BLaER1 (cell line): Measurements from ENCODE around the gene ROPN1L.

Experiments used
- H3K27ac ChIP-seq: shearing (Covaris generic); formaldehyde crosslinking; 2 replicates; pipeline ENCODE4 v1.8.1; 2022
- H3K27me3 ChIP-seq: shearing (Covaris generic); formaldehyde crosslinking; 2 replicates; pipeline ENCODE4 v1.8.1; 2022
- H3K36me3 ChIP-seq: shearing (Covaris generic); formaldehyde crosslinking; 2 replicates; pipeline ENCODE4 v1.8.1; 2022
- H3K4me1 ChIP-seq: shearing (Covaris generic); formaldehyde crosslinking; 2 replicates; pipeline ENCODE4 v1.8.1; 2022
- H3K4me2 ChIP-seq: shearing (Covaris generic); formaldehyde crosslinking; 2 replicates; pipeline ENCODE4 v1.8.1; 2022
- H3K4me3 ChIP-seq: shearing (Covaris generic); formaldehyde crosslinking; 2 replicates; pipeline ENCODE4 v1.8.1; 2022
- H3K9ac ChIP-seq: shearing (Covaris generic); formaldehyde crosslinking; 2 replicates; pipeline ENCODE4 v1.8.1; 2022
- H3K9me3 ChIP-seq: shearing (Covaris generic); formaldehyde crosslinking; 2 replicates; pipeline ENCODE4 v1.8.1; 2022
- H4K20me1 ChIP-seq: shearing (Covaris generic); formaldehyde crosslinking; 2 replicates; pipeline ENCODE4 v1.8.1; 2022
- Cebpa-rat ChIP-seq: shearing (Covaris generic); IDR thresholded peaks from 2 replicates; pipeline ENCODE4 v1.8.1; 2022

Gene ROPN1L

DNA sequence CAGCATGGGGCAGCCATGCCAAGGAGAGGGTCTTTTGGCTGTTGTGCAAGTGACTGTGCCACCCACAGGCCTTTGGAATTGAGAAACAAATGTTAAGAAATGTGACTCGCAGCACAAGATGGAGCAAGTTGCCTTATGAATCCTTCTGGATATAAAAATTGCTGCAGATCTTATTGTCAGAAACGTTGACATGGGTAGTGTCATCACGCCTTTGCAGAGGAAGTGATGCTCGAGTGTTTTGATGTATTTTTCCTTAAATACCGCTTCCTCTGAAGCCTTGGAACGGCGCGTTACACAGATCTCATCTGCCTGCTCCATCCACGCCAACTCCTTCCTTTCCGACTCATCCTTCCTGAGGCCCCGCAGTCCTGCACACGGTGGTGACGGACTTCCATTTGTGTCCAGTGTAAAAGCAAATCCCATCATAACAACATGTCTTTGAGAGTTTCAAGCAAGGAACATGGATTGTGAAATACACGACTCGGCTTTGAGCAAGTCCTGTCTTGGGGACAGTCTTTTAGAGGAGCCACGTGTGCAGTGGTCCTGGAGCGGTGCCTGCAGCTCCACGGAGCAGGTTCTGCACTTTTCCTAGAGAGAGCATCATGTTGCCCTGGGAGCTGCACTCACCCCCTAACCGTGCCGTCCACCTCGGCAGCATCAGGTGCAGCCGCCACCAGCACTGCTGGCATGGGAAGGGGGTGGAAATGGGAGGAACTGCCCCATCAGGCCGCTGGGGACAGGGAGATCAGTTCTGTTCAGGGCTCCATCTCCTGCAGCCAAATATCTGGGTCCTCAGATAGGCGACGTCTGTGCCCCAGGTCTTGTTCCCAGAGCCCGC is 15.1 kb downstream of the ROPN1L start:
- Histone ChIP-seq H3K9ac (no peak overlapping the region), H4K20me1 (no peaks in the 10 kb centered on the region), H3K27ac (no peak overlapping the region), H3K4me1 (peaks cover 86% of the 10 kb centered on the region), H3K4me2 (peak overlapping the region; percentile 78), H3K4me3 (no peak overlapping the region), H3K27me3 (no peaks in the 10 kb centered on the region), H3K9me3 (no peaks in the 10 kb centered on the region), H3K36me3 (no peaks in the 10 kb centered on the region)
- TF ChIP-seq Cebpa-rat, result no peak

DNA sequence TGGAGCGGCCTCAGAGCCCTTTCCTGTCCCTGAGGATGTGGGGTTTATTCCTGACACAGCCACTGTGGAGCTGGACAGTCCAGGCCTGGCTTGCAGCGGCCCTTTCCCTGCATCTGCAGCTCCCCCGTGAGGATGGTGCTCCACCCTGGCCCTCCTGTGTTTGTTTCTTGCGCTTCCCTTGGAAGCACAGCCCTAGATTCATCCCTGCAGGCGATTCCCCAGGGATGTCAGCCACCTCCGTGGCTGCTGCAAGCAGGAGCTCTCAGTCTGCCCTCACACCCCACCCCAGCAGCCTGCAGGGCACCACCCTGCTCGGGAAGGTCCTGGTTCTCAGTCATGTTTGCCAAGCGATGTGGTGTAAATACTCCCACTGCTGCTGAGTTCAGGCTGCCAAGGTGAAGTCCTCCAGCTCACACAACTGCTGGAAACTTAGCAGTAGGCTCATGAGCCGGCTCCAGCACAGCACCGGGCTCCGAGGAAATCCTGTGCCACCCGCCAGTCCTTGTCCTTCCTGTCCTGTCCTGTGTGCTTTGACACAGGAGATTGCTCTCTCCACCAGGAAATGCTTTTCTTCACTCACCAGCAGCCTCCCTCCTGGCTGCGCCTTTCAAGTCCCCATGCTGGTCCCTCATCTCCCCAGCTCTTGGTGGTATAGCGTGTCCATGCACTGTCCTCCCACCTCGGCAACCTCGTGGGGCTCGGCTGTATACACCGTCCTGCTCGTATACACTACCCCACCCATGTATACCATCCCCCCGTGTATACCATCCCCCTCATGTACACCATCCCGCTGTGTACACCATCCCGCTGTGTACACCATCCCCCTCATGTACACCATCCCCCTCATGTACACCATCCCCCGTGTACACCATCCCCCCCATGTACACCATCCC is 16.2 kb downstream of the ROPN1L start:
- H3K4me2 ChIP-seq, result peak overlapping the region; percentile 78
- H3K27ac ChIP-seq, result no peak overlapping the region
- H3K4me3 ChIP-seq, result no peak overlapping the region
- H4K20me1 ChIP-seq, result no peaks in the 10 kb centered on the region
- no peak overlapping the region for H3K9ac ChIP-seq
- no peaks in the 10 kb centered on the region for H3K36me3 ChIP-seq
- peaks cover 82% of the 10 kb centered on the region for H3K4me1 ChIP-seq
- TF ChIP-seq Cebpa-rat, result no peak
- no peaks in the 10 kb centered on the region for H3K9me3 ChIP-seq
- H3K27me3 ChIP-seq, result no peaks in the 10 kb centered on the region

DNA sequence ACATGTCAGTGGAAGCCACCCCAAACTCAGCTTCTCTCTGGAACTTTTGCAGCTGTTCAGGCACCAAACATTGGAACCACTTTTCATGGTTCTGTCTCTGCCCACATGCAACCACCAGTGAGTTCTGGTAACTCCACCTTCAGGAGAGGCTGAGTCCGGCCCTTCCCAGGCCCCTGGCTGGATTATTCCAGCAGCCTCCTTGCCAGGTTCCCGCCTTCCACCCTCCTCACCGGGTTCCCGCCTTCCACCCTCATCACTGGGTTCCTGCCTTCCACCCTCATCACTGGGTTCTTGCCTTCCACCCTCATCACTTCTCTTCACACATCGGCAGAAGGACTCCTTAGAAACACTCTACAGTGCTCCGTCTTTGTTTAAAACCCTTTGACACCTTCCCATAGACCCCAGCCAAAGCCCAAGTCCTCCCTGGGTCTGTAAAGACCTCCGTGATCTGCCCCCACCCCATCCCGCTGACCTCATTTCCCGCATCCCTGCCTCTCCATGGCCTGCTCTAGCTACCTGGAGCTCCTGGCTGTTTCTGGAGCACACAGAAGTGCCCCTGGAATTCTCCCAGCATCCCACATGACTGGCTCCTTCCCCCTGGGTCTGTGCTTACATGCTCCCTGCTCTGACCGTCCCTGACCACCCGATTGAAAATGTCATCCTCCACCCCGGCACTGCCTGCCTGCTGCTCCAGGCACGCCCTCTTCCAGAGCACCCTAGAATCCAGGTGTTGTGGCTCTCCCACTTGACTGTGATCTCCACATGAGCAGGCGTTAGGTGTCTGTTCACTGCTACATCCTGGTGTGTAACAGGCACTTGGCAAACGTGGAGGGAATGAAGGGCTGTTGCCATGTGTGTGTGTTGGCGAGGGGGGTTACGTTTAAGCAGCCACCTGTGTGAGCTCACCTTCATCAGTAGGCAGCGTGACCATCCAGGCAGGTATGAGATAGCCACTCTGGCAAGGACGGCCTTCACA is 17.7 kb downstream of the ROPN1L start:
- H3K4me2 ChIP-seq, result peak overlapping the region; percentile 49; the same call in 1 of the 2 replicates
- no peaks in the 10 kb centered on the region for H3K9me3 ChIP-seq
- H3K27ac ChIP-seq, result no peak overlapping the region
- peaks cover 75% of the 10 kb centered on the region for H3K4me1 ChIP-seq
- H3K27me3 ChIP-seq, result no peaks in the 10 kb centered on the region
- no peak overlapping the region for H3K9ac ChIP-seq
- no peaks in the 10 kb centered on the region for H3K36me3 ChIP-seq
- no peak for TF ChIP-seq Cebpa-rat
- H3K4me3 ChIP-seq, result no peak overlapping the region
- no peaks in the 10 kb centered on the region for H4K20me1 ChIP-seq

DNA sequence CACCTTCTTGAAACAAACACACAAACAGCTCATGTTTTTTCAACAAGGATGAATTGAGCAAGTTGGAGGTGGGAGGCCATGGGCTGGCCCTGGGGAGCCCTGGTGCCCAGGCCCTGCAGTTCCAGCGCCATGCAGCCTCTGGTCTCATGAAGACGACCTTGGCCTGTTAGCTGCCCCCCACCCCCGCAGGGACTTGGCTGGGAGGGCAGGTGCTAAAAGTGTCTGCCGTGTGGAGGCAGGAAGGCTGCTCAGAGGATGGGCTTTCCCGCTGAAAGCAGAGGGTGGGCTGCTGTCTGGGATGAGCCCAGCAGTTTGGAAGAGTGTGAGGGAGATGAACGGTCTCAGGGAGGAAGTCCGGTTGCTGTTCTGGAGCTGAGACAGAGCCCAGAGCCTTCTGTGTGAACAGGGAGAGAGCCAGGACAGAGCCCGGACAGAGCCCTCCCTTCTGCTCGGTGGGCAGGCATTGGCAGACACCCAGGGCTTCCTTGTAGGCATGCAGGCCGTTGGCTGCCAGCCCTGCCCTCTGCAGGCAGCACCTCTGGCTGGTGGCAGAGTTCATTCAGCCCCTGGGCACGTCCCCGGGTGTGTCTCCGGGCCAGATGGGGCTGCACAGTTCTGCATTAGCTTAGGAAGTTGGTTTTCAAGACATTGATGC is 18.7 kb downstream of the ROPN1L start:
- H3K9ac ChIP-seq, result no peak overlapping the region
- TF ChIP-seq Cebpa-rat, result no peak
- peak overlapping the region; percentile 49 for H3K4me2 ChIP-seq
- no peak overlapping the region for H3K27ac ChIP-seq
- no peaks in the 10 kb centered on the region for H3K36me3 ChIP-seq
- peaks cover 65% of the 10 kb centered on the region for H3K4me1 ChIP-seq
- H3K27me3 ChIP-seq, result no peaks in the 10 kb centered on the region
- H3K9me3 ChIP-seq, result no peaks in the 10 kb centered on the region
- H4K20me1 ChIP-seq, result no peaks in the 10 kb centered on the region
- H3K4me3 ChIP-seq, result no peak overlapping the region

DNA sequence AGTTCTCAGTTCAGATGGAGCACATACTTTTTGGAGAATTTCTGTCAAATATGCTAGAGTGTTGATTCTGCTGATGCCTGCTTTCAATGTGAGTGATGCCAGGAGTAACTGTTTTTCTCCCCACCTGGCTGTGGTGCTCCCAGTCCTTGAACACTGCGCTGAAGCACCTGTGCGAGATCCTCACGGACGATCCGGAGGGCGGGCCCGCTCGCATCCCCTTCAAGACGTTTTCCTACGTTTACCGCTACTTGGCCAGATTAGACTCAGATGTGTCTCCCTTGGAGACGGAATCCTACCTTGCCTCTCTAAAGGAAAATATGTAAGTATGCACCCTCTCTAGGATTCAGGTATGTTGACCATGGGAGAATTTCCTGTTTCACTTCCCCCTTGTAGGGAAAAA is 19.4 kb downstream of the ROPN1L start:
- Histone ChIP-seq H3K36me3 (no peaks in the 10 kb centered on the region), H3K4me1 (peaks cover 58% of the 10 kb centered on the region), H3K9me3 (no peaks in the 10 kb centered on the region), H3K4me2 (peak overlapping the region; percentile 49), H3K4me3 (no peak overlapping the region), H3K9ac (no peak overlapping the region), H3K27ac (no peak overlapping the region), H3K27me3 (no peaks in the 10 kb centered on the region), H4K20me1 (no peaks in the 10 kb centered on the region)
- no peak for TF ChIP-seq Cebpa-rat

DNA sequence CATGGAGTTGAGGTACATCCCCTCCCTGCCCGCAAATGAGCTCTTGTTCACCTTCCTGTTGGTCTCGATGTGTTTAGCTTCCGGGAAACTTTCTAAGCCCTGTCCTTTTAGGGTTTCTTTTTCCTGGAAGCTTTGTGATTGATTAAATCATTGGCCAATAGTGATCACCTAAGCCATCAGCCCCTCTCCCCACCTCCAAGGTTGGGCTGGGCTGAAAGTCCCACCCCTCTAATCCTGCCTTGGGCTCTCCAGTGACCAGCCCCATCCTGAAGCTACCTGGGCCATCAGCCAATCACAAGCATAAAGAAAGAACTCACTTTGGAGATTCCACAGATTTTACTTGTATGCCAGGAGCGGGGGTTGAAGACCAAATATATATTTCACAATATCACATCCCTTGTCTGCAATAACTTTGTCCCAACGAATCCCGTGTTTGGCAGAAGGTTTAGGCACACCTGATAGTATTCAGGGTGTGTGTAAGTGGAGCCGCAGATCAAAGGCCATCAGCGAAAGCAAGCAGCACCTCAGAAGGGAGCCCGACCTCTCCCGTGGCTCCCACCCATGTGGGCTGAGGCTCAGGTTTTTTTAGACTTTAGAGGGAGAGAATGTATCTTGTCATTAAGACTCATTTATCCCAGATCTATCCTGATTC is 20.4 kb downstream of the ROPN1L start:
- TF ChIP-seq Cebpa-rat, result peak; percentile 9; the same call in 1 of the 2 replicates
- Histone ChIP-seq H3K4me2 (peak overlapping the region; percentile 49), H3K9ac (no peak overlapping the region), H3K36me3 (no peaks in the 10 kb centered on the region), H3K27me3 (no peaks in the 10 kb centered on the region), H3K9me3 (no peaks in the 10 kb centered on the region), H3K27ac (peak overlapping the region; percentile 19; the same call in 1 of the 2 replicates), H3K4me1 (peaks cover 50% of the 10 kb centered on the region), H3K4me3 (no peak overlapping the region), H4K20me1 (no peaks in the 10 kb centered on the region)

DNA sequence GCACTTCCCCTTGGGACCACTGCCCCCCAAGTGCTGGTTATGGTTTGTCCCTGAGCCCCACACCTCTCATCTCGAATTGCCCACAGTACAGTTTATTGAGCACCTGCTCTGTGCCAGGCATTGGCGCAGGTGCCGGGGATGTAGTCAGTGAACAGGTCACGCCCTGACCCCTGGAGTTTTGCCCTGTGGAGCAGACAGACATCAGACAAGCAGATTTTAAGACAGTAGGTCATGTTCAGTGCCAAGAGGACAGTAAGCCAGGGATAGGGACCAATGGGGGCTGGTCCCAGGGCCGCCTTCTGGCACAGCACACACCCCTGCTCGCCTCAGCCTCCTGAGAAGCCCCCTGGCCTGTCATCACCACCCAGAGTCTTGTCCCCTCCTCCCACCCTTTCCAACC is 21.9 kb downstream of the ROPN1L start:
- TF ChIP-seq Cebpa-rat, result no peak
- Histone ChIP-seq H4K20me1 (no peaks in the 10 kb centered on the region), H3K4me2 (no peak overlapping the region; the same call in 1 of the 2 replicates), H3K4me3 (no peak overlapping the region), H3K9ac (no peak overlapping the region), H3K9me3 (no peaks in the 10 kb centered on the region), H3K36me3 (no peaks in the 10 kb centered on the region), H3K27me3 (no peaks in the 10 kb centered on the region), H3K27ac (no peak overlapping the region), H3K4me1 (peaks cover 46% of the 10 kb centered on the region)

DNA sequence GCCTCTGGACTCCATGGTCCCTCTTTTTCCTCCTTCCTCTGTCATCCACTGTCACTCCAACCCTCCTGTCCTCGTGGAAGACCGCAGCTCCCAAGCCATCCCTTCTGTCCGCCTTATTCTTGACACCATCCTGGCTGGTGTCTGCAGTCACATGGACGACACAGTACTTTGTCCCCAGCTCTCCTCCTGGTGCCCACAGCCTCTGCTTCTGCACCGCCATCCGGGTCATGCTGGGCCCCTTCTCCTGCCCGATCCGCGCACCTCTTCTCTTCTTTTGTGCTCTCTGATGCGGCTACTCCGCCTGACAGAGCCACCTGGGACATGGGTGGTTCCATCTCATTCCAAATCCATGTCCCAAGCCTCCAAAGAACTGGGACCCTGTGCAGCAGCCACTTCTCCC is 22.5 kb downstream of the ROPN1L start:
- TF ChIP-seq Cebpa-rat, result no peak
- Histone ChIP-seq H3K27ac (no peak overlapping the region), H3K9ac (no peak overlapping the region), H3K36me3 (no peaks in the 10 kb centered on the region), H4K20me1 (no peaks in the 10 kb centered on the region), H3K4me1 (peaks cover 46% of the 10 kb centered on the region), H3K4me3 (no peak overlapping the region), H3K9me3 (no peaks in the 10 kb centered on the region), H3K4me2 (no peak overlapping the region), H3K27me3 (no peaks in the 10 kb centered on the region)
